GM11168 (cell line): ENCODE measurements around the gene ZBTB7C.

Source experiments
- in situ Hi-C: fragments of 300-500 bp; cut with MboI; formaldehyde crosslinking; loops from one replicate; pipeline ENCODE4 v1.12.0; 2022; ENCODE audit warnings: low sequenced_read_pairs; ENCODE audit not compliant: unreplicated experiment

ZBTB7C gene

GRCh38 chr18:48136051-48136826, 272.9 kb downstream of the ZBTB7C start:
- in situ Hi-C loops, result no loop called here

GRCh38 chr18:48135436-48135966, 273.7 kb downstream of the ZBTB7C start:
- in situ Hi-C loops, result no loop called here

- in situ Hi-C loops, result no loop called here
These were observed 274.6 kb downstream of the ZBTB7C start for GRCh38 chr18:48134609-48135008.

GRCh38 chr18:48133671-48134251, 275.4 kb downstream of the ZBTB7C start:
- in situ Hi-C loops, result no loop called here

GRCh38 chr18:48132797-48133655, 276.2 kb downstream of the ZBTB7C start:
- in situ Hi-C loops, result no loop called here

- in situ Hi-C loops, result no loop called here
These were observed 278.1 kb downstream of the ZBTB7C start for GRCh38 chr18:48131042-48131441.

GRCh38 chr18:48129621-48130082, 279.5 kb downstream of the ZBTB7C start:
- in situ Hi-C loops, result no loop called here

GRCh38 chr18:48127606-48128005, 281.6 kb downstream of the ZBTB7C start:
- in situ Hi-C loops, result no loop called here

- in situ Hi-C loops, result no loop called here
These were observed 282.9 kb downstream of the ZBTB7C start for GRCh38 chr18:48126240-48126639.

- in situ Hi-C loops, result no loop called here
These were observed 283.5 kb downstream of the ZBTB7C start for GRCh38 chr18:48125724-48126123.

- in situ Hi-C loops, result no loop called here
These were observed 284.1 kb downstream of the ZBTB7C start for GRCh38 chr18:48124857-48125626.

GRCh38 chr18:48123941-48124340, 285.2 kb downstream of the ZBTB7C start:
- in situ Hi-C loops, result no loop called here

- in situ Hi-C loops, result no loop called here
These were observed 285.9 kb downstream of the ZBTB7C start for GRCh38 chr18:48123324-48123723.

- in situ Hi-C loops, result no loop called here
These were observed 286.4 kb downstream of the ZBTB7C start for GRCh38 chr18:48122816-48123215.

GRCh38 chr18:48122376-48122775, 286.8 kb downstream of the ZBTB7C start:
- in situ Hi-C loops, result no loop called here

- in situ Hi-C loops, result no loop called here
These were observed 287.4 kb downstream of the ZBTB7C start for GRCh38 chr18:48121752-48122151.

GRCh38 chr18:48119204-48119603, 290.0 kb downstream of the ZBTB7C start:
- in situ Hi-C loops, result no loop called here

- in situ Hi-C loops, result no loop called here
These were observed 292.1 kb downstream of the ZBTB7C start for GRCh38 chr18:48116873-48117630.

GRCh38 chr18:48116017-48116416, 293.2 kb downstream of the ZBTB7C start:
- in situ Hi-C loops, result no loop called here
